T follicular helper cell (primary cell): Measurements from ENCODE around the gene MTMR2.
"Not testable (repeated sequence)": the region's sequence is repeated elsewhere in the genome, so short reads cannot be mapped to it uniquely, and the experiment has no call there.

Experiments
- DNase-seq: peaks from one replicate; pipeline ENCODE4 v3.0.0-alpha.2; 2020; ENCODE audit warnings: low read depth

MTMR2 gene

GRCh38 chr11:95816037-95816436 is 107.9 kb downstream of the MTMR2 start:
- DNase-seq: no peak

GRCh38 chr11:95811052-95811451 is 112.9 kb downstream of the MTMR2 start:
- DNase-seq: not testable (repeated sequence)

GRCh38 chr11:95806464-95806863 is 117.4 kb downstream of the MTMR2 start:
- DNase-seq: not testable (repeated sequence)

DNA sequence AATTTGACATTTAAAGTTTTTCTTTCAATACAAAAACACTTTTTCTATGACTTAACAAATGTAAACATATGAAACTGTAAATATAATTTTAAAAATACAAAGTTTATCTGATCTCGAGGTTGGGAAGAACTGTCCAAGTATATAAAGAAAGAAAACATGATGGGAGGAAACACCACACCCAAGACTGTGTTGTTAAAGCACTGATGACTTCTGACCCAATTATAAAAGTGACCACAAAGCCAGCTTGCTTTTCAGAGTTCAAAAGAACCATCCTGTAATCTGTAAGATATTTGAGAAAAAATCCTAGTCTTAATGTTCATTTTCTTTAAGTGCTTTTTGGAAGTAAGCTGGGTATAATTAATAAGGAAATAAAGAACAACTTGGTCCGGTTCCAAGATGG is 118.0 kb downstream of the MTMR2 start:
- no peak for DNase-seq

- no peak for DNase-seq
Measured at GRCh38 chr11:95803973-95804372, 119.9 kb downstream of the MTMR2 start.

GRCh38 chr11:95802806-95803205 is 121.1 kb downstream of the MTMR2 start:
- DNase-seq: no peak

DNA sequence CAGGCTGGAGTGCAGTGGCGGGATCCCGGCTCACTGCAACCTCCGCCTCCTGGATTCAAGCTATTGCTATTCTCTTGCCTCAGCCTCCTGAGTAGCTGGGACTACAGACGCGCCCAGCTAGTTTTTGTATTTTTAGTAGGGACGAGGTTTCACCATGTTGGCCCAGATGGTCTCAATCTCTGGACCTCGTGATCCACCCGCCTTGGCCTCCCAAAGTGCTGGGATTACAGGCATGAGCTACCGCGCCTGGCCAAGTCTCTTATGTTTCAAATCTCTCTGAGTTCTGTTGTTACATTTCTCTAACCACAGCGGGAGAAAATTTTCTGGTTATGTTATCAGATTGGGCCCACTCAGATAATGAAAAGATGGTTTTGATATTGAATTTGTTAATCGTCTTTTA is 123.5 kb downstream of the MTMR2 start:
- no peak for DNase-seq

GRCh38 chr11:95799546-95799945 is 124.4 kb downstream of the MTMR2 start:
- DNase-seq: no peak

- no peak for DNase-seq
Measured at GRCh38 chr11:95796501-95796900, 127.4 kb downstream of the MTMR2 start.

DNA sequence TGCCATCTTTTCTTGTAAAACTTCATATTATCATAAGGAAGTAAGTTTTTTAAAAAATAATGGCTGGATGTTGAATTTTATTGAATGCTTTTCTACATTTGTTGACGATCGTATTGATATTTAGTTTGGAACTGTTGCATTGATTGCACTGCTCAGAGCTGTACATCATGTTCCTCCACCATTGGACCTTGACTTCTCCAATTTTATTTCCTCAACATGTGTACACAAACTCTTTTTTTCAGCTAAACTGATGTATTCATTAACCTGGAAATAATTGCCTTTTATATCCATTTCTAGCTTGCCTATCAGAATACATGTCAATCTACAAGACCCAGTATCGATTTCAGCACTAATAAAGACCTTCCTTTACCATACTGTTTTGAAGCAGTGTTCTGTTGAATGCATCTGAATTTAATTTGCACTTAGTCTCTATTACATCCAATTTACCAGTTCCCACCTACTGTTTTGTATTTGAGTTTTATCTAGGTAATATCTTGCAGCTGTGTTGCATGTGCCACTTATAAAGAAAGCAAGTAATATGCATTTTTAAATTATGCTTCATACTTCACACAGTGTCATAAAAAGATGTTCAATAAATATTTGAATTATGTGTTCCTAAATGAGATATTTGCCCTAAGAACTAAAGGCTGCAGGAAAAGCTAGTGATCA is 128.1 kb downstream of the MTMR2 start:
- DNase-seq: no peak

DNA sequence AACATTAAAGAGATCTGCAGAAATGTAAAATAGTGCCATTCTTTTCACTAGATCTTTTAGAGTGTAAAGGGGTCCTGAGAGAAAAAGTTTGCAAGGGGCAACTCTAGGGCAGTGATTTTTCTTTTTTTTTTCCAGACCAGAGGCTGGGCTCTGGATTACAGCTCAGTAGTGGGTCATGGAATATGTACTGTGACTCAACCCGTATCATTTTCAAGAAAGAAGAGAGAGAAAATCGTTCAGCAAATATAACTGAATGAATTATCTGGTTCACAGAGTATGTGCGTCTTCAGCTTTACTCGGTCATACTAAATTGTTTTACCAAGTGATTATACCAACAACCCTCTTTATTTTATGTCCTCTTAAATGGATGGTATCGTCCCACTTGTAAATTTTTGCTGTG is 129.8 kb downstream of the MTMR2 start:
- DNase-seq: no peak

DNA sequence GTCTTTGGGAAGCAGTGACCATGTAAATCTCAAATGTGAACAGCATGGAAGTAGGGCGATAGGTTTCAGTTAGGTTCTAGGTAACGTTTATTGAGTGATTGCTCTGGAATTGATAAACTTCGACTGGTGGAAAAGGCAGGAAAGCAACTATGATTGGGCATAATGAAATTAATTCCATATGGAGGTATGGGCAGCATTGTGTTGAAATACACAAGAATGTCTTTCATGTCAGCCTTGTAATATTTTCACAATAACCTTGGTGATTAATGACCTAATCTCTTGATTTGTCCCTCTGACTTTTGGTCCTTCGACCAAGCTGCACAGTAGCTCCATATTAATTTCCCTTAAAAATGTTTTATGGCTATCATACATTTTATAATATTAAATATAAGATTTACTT is 130.8 kb downstream of the MTMR2 start:
- no peak for DNase-seq

DNA sequence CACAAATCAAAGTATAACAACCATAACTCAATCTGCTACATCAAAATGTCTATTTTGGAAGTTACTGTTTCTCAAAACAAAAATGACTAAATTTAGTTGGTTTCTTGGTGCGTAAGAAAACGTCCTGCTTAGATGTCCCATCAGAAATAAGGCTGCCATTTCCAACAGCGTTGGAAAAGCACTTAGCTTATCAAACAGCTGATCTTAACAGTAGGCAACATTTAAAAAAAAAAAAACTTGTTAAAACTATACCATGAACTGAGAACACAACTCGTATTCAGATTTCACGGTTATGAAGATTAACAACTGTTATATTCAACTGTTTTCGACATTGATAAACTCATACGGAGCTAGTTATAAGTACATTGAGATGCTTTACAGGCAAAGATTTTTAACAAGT is 131.2 kb downstream of the MTMR2 start:
- DNase-seq: no peak

DNA sequence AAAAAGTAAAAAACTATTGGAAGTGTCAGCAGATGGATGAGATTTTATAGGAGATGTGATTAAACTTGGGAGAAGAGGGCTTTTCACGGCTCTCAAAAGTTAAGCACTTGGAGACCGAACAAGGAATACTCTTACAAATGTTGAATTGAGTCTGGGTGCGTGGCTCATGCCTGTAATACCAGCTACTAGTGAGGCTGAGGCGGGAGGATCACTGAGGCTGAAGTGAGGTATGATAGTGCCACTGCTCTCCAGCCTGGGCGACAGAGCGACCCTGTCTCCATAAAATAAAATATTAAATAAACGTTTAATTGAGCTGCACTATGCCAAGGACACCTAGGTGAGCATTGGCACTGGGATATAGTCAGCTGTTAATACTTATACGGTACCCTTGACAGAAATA is 131.7 kb downstream of the MTMR2 start:
- DNase-seq: no peak

DNA sequence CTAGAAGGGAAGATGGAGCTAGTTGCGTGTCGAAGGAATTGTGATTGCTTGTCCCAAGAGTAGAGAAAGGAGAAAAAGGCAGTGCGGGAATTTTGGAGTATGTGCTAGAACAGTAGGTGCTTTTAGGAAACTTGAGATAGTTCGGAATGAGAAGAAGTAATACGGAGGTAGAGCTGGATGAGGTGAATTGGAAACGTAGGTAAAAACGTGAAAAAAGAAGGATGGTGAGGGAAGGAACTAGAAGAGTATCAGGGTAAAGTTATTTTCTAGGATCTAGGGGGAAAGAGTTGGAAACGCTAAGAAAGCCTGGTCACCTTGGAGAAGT is 132.2 kb downstream of the MTMR2 start:
- no peak for DNase-seq

- peak; percentile 25 for DNase-seq
Measured at GRCh38 chr11:95790933-95791708, 132.8 kb downstream of the MTMR2 start.

- peak; percentile 90 for DNase-seq
Measured at GRCh38 chr11:95790123-95790932, 133.6 kb downstream of the MTMR2 start, which contains the start of gene CEP57. CEP57 (plus strand) TSS chr11:95790498; CDS start chr11:95790699, 201 bp downstream.

GRCh38 chr11:95789506-95790122 is 134.3 kb downstream of the MTMR2 start, which contains the start of gene FAM76B:
FAM76B (minus strand) TSS chr11:95789782; CDS start chr11:95789478, 304 bp downstream.
- DNase-seq: peak; percentile 96

DNA sequence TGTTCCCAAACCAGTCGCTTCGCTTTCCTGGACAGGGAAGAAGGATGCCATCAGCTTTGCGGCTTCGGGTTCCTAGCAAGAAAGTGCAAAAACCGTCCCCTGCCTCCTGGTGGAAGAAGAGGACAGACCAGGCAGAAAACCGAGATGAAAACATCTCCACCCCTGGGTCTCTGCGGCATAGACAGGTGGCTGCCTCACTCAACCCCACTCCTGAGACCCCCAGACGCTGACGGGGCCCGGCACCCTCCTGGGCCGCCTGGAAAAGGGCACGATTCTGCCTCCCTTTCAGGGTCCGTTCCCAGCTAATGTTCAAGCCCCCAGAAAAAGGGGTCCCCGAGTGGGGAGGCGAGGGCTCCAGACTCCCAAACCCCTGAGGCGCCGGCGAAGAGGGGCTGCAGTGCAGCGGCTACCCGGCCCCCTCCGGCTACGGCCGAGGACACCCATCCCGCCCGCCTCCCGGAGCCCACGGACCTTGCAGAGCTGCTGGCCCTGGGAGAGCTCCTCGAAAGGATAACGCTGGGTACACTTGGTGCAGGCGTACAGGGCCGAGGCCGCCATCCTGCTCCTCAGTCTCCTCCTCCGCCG is 134.9 kb downstream of the MTMR2 start:
- DNase-seq: peak; percentile 21
